T1000 (cell line): Measurements from ENCODE around the gene CD226.
"Not testable (repeated sequence)": the region's sequence is repeated elsewhere in the genome, so short reads cannot be mapped to it uniquely, and the experiment has no call there.

Source experiments
- DNase-seq: peaks from one replicate; lab custom pipeline; 2025; ENCODE audit warnings: mixed read lengths; lab: John Stamatoyannopoulos, UW

Gene CD226

GRCh38 chr18:69908838-69909237 is 38.8 kb downstream of the CD226 start:
- DNase-seq = no peak

- DNase-seq = no peak
Measured at GRCh38 chr18:69906765-69907164, 40.9 kb downstream of the CD226 start.

GRCh38 chr18:69900941-69901340 is 46.7 kb downstream of the CD226 start:
- DNase-seq = no peak

- DNase-seq = not testable (repeated sequence)
Measured at GRCh38 chr18:69899154-69899923, 48.3 kb downstream of the CD226 start.

GRCh38 chr18:69898241-69898861 is 49.3 kb downstream of the CD226 start:
- DNase-seq = no peak

- DNase-seq = no peak
Measured at GRCh38 chr18:69897397-69898108, 50.1 kb downstream of the CD226 start.

GRCh38 chr18:69895066-69896047 is 52.3 kb downstream of the CD226 start:
- DNase-seq = no peak

- no peak for DNase-seq
Measured at GRCh38 chr18:69894467-69894866, 53.2 kb downstream of the CD226 start.

- DNase-seq = no peak
Measured at GRCh38 chr18:69890558-69890957, 57.1 kb downstream of the CD226 start.

- DNase-seq = no peak
Measured at GRCh38 chr18:69889009-69889408, 58.7 kb downstream of the CD226 start.

- DNase-seq = no peak
Measured at GRCh38 chr18:69887256-69887655, 60.4 kb downstream of the CD226 start.

GRCh38 chr18:69885841-69886531 is 61.7 kb downstream of the CD226 start:
- DNase-seq = no peak

GRCh38 chr18:69885355-69885754 is 62.3 kb downstream of the CD226 start:
- no peak for DNase-seq

GRCh38 chr18:69883781-69884180 is 63.9 kb downstream of the CD226 start:
- no peak for DNase-seq

GRCh38 chr18:69882965-69883668 is 64.6 kb downstream of the CD226 start:
- no peak for DNase-seq

GRCh38 chr18:69880083-69880482 is 67.6 kb downstream of the CD226 start:
- no peak for DNase-seq

- DNase-seq = not testable (repeated sequence)
Measured at GRCh38 chr18:69879051-69879450, 68.6 kb downstream of the CD226 start.

GRCh38 chr18:69878213-69878933 is 69.3 kb downstream of the CD226 start:
- no peak for DNase-seq

GRCh38 chr18:69876490-69876889 is 71.2 kb downstream of the CD226 start:
- DNase-seq = no peak

- DNase-seq = no peak
Measured at GRCh38 chr18:69874058-69874457, 73.6 kb downstream of the CD226 start.
